NCI-H748 (cell line): ENCODE data around the gene MFRP.

Experiments
- DNase-seq: peaks from one replicate; lab custom pipeline; 2025; ENCODE audit not compliant: unreplicated experiment; lab: John Stamatoyannopoulos, UW

Gene MFRP

DNA sequence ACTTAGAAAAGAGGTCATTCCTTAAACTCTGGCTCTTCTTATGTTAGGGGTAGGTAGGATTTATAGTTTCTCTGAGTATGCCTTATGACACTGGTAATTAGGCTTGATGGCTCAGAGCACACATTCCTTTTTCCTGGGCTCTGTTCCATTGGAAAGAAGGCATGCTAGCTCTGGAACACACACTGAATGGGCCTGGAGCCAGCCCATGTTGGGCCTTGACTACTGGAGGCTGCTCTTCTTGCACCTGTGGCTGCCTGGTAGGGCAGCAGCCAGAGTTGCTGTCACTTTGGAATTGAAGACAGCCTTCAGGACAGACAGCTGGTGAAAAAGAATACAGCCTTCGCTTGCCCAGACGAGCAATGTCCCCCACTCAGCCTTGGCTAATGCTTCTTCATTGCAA lies 47.8 kb downstream of the MFRP start:
- DNase-seq, result no peak

- no peak for DNase-seq
These were observed 48.6 kb downstream of the MFRP start for GRCh38 chr11:119297938-119298337.

- DNase-seq, result no peak
These were observed 51.3 kb downstream of the MFRP start for GRCh38 chr11:119295178-119295577.

DNA sequence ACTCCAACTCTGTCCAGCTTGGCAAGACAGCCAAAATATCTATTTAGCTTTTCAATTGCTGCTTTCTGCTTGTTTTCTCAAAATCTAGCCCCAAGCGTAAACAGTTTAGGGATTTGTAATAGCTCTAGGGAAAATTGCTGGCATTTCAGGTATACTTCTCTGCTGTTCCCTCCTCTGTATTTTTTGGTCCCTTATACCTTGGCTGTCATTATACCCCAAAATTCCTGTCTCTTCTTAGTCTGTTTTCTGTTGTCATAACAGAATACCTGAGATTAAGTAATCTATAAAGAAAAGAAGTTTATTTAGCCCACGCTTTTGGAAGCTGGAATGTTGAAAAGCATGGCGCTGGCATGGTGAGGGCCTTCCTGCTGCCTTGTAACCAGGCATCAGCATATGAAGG lies 53.0 kb downstream of the MFRP start:
- no peak for DNase-seq

- DNase-seq, result no peak
These were observed 55.5 kb downstream of the MFRP start for GRCh38 chr11:119290894-119291497.
